Stimulated activated naive CD8-positive, alpha-beta T cell treated with anti-CD3 and anti-CD28 coated beads, Interleukin-15, amount 100 ng/mL, for 72 hours (primary cell): ENCODE data around the gene MAEA.

Experiments
- ATAC-seq: fragments of 150-1000 bp; cut with Tn5 transposase; 2 replicates; pipeline ENCODE4 v1.10.0; 2021; ENCODE audit warnings: mild to moderate bottlenecking, moderate library complexity
- DNase-seq, 2 donors: peaks; one replicate each; pipeline ENCODE4 v3.0.0; 2021 to 2022
- H3K27ac Mint-ChIP-seq, 2 donors: one replicate each; pipeline ENCODE4 v1.8.0; 2022; ENCODE audit warnings: mild to moderate bottlenecking in 2 of 2, mixed read lengths in 2 of 2, moderate library complexity in 2 of 2
- H3K27me3 Mint-ChIP-seq: one replicate; pipeline ENCODE4 v1.8.0; 2022; ENCODE audit warnings: mixed read lengths
- H3K4me1 Mint-ChIP-seq: one replicate; pipeline ENCODE4 v1.8.0; 2022; ENCODE audit warnings: mild to moderate bottlenecking, mixed read lengths
- H3K4me3 Mint-ChIP-seq, 2 donors: one replicate each; pipeline ENCODE4 v1.8.0; 2022; ENCODE audit warnings: mild to moderate bottlenecking in 2 of 2, mixed read lengths in 2 of 2, moderate library complexity in 1 of 2
- H3K9me3 Mint-ChIP-seq, 2 donors: one replicate each; pipeline ENCODE4 v1.8.0; 2022; ENCODE audit warnings: mixed read lengths in 2 of 2

Gene MAEA

GRCh38 chr4:1362046-1362445, 72.4 kb downstream of the MAEA start:
- Mint-ChIP-seq H3K4me1 (peaks cover 11% of the 10 kb centered on the region), H3K4me3 (no peak overlapping the region), H3K27ac (no peak overlapping the region), H3K27me3 (no peaks in the 10 kb centered on the region), H3K9me3 (no peaks in the 10 kb centered on the region)
- ATAC-seq (no peak), DNase-seq (no peak)

GRCh38 chr4:1362521-1362920, 72.8 kb downstream of the MAEA start:
- no peak overlapping the region for H3K27ac Mint-ChIP-seq
- H3K4me3 Mint-ChIP-seq, result no peak overlapping the region
- no peaks in the 10 kb centered on the region for H3K27me3 Mint-ChIP-seq
- H3K4me1 Mint-ChIP-seq, result peaks cover 11% of the 10 kb centered on the region
- ATAC-seq (no peak), DNase-seq (no peak)
- H3K9me3 Mint-ChIP-seq, result no peaks in the 10 kb centered on the region

GRCh38 chr4:1363513-1363912, 73.8 kb downstream of the MAEA start:
- Mint-ChIP-seq H3K27me3 (no peaks in the 10 kb centered on the region), H3K27ac (no peak overlapping the region), H3K4me1 (peaks cover 11% of the 10 kb centered on the region), H3K9me3 (no peaks in the 10 kb centered on the region), H3K4me3 (no peak overlapping the region)
- DNase-seq (no peak), ATAC-seq (no peak)

GRCh38 chr4:1364217-1364616, 74.5 kb downstream of the MAEA start:
- Mint-ChIP-seq H3K9me3 (no peaks in the 10 kb centered on the region), H3K27ac (no peak overlapping the region), H3K4me3 (no peak overlapping the region), H3K4me1 (peaks cover 11% of the 10 kb centered on the region), H3K27me3 (no peaks in the 10 kb centered on the region)
- ATAC-seq (no peak), DNase-seq (no peak)

- ATAC-seq (peak; percentile 41), DNase-seq (no peak)
- Mint-ChIP-seq H3K4me1 (peaks cover 11% of the 10 kb centered on the region), H3K27ac (no peak overlapping the region), H3K4me3 (no peak overlapping the region), H3K27me3 (no peaks in the 10 kb centered on the region), H3K9me3 (no peaks in the 10 kb centered on the region)
These were observed 75.1 kb downstream of the MAEA start for GRCh38 chr4:1364748-1365147.

GRCh38 chr4:1365271-1366178, 75.8 kb downstream of the MAEA start:
- Mint-ChIP-seq H3K27ac (no peak overlapping the region), H3K9me3 (no peaks in the 10 kb centered on the region), H3K4me3 (no peak overlapping the region), H3K27me3 (no peaks in the 10 kb centered on the region), H3K4me1 (peaks cover 11% of the 10 kb centered on the region)
- no peak for DNase-seq
- ATAC-seq, result no peak

GRCh38 chr4:1366371-1367229, 76.9 kb downstream of the MAEA start:
- DNase-seq (no peak), ATAC-seq (no peak)
- H3K27me3 Mint-ChIP-seq, result no peaks in the 10 kb centered on the region
- H3K4me3 Mint-ChIP-seq, result no peak overlapping the region
- no peak overlapping the region for H3K27ac Mint-ChIP-seq
- peaks cover 11% of the 10 kb centered on the region for H3K4me1 Mint-ChIP-seq
- H3K9me3 Mint-ChIP-seq, result no peaks in the 10 kb centered on the region

GRCh38 chr4:1367230-1367935, 77.7 kb downstream of the MAEA start:
- no peaks in the 10 kb centered on the region for H3K9me3 Mint-ChIP-seq
- H3K27ac Mint-ChIP-seq, result no peak overlapping the region
- H3K27me3 Mint-ChIP-seq, result no peaks in the 10 kb centered on the region
- ATAC-seq (no peak), DNase-seq (no peak)
- H3K4me1 Mint-ChIP-seq, result peaks cover 11% of the 10 kb centered on the region
- no peak overlapping the region for H3K4me3 Mint-ChIP-seq

GRCh38 chr4:1367936-1368289, 78.2 kb downstream of the MAEA start:
- Mint-ChIP-seq H3K27me3 (no peaks in the 10 kb centered on the region), H3K9me3 (no peaks in the 10 kb centered on the region), H3K27ac (no peak overlapping the region), H3K4me1 (peaks cover 11% of the 10 kb centered on the region), H3K4me3 (no peak overlapping the region)
- ATAC-seq (no peak), DNase-seq (no peak)

- no peaks in the 10 kb centered on the region for H3K27me3 Mint-ChIP-seq
These were observed 78.9 kb downstream of the MAEA start for GRCh38 chr4:1368421-1369090.

GRCh38 chr4:1369091-1369450, 79.4 kb downstream of the MAEA start:
- H3K9me3 Mint-ChIP-seq, result no peaks in the 10 kb centered on the region
- peaks cover 11% of the 10 kb centered on the region for H3K4me1 Mint-ChIP-seq

More at GRCh38 chr4:1368421-1369090, 78.9 kb downstream of the MAEA start:
- no peak for DNase-seq
- peak overlapping the region in 1 of 2 donors; percentile 20 for H3K27ac Mint-ChIP-seq
- H3K9me3 Mint-ChIP-seq, result no peaks in the 10 kb centered on the region
- peak; percentile 16 for ATAC-seq
- H3K4me1 Mint-ChIP-seq, result peaks cover 11% of the 10 kb centered on the region
- no peak overlapping the region for H3K4me3 Mint-ChIP-seq

GRCh38 chr4:1369479-1370079, 79.9 kb downstream of the MAEA start:
- DNase-seq (no peak), ATAC-seq (no peak)
- H3K9me3 Mint-ChIP-seq, result no peaks in the 10 kb centered on the region
- no peak overlapping the region for H3K4me3 Mint-ChIP-seq
- H3K27ac Mint-ChIP-seq, result no peak overlapping the region
- H3K27me3 Mint-ChIP-seq, result no peaks in the 10 kb centered on the region
- H3K4me1 Mint-ChIP-seq, result peaks cover 11% of the 10 kb centered on the region

More at GRCh38 chr4:1369091-1369450, 79.4 kb downstream of the MAEA start:
- DNase-seq (no peak), ATAC-seq (peak; percentile 56)
- H3K27ac Mint-ChIP-seq, result peak overlapping the region in 1 of 2 donors; percentile 6
- H3K4me3 Mint-ChIP-seq, result no peak overlapping the region
- no peaks in the 10 kb centered on the region for H3K27me3 Mint-ChIP-seq

GRCh38 chr4:1370321-1371124, 80.8 kb downstream of the MAEA start:
- ATAC-seq, result no peak

More at GRCh38 chr4:1370321-1371124, 80.8 kb downstream of the MAEA start:
- DNase-seq, result no peak
- peaks cover 6% of the 10 kb centered on the region for H3K4me1 Mint-ChIP-seq
- H3K27me3 Mint-ChIP-seq, result no peaks in the 10 kb centered on the region
- H3K27ac Mint-ChIP-seq, result no peak overlapping the region
- no peaks in the 10 kb centered on the region for H3K9me3 Mint-ChIP-seq
- no peak overlapping the region for H3K4me3 Mint-ChIP-seq
